HG02571 (cell line): ENCODE data around the gene CMTM5.

Experiments used
- ATAC-seq: cut with Tn5 transposase; IDR thresholded peaks from one replicate; pipeline ENCODE4 v1.9.1; 2021; ENCODE audit warnings: mild to moderate bottlenecking, moderate library complexity; ENCODE audit not compliant: unreplicated experiment

The CMTM5 gene

DNA sequence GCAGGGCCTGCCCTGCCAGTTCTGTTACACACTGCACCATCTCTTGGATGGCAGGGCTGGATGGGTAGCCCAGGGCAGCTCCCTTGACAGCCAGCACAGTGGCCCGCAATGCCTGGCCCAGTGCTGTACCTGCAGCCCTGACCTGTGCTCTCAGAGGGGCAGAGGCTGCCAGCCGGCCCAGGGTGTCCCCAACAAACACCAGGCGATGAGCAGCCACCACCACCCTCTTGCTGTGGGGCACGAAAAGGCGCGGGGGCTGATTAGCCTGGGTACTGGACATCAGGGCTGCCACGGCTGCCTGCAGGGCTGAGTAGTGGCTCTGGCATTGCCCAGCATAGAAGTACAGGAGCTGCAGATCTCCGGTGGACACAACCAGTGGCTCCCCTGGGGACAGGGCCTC, 19.6 kb upstream of the CMTM5 start:
- ATAC-seq = no peak

- ATAC-seq = no peak
These were observed 18.8 kb upstream of the CMTM5 start for GRCh38 chr14:23358042-23358441.

DNA sequence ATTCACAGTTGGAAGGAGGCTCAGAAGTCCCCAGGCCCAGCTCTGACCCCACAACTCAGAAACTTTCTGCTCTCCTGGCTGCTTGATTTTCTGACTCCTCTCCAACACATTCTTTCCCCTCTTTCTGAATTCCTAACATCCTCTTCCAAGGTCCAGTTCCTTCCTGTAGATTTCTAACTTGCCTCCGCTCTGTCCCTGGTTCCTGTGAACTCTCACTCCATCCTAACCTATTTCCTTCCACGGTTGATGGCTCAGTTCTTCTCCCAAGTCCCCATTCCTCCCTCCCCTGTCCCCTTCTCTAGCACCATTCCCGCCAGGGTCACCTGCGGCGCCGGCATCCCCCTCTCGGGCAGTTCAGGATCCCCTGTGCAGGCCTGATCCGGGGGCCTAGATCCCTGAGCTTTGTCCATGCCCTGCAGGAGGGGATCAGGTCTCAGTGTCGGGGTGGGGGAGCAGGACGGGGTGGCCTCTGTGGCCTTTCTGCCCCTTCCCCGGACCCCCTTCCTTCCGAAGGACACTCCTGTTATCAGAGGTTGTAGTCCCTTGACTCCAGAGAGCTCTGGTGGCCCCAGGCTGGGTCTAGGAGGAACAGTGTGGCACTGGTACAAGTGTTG, 18.2 kb upstream of the CMTM5 start:
- ATAC-seq = no peak

GRCh38 chr14:23359167-23359626, 17.6 kb upstream of the CMTM5 start:
- ATAC-seq = no peak

DNA sequence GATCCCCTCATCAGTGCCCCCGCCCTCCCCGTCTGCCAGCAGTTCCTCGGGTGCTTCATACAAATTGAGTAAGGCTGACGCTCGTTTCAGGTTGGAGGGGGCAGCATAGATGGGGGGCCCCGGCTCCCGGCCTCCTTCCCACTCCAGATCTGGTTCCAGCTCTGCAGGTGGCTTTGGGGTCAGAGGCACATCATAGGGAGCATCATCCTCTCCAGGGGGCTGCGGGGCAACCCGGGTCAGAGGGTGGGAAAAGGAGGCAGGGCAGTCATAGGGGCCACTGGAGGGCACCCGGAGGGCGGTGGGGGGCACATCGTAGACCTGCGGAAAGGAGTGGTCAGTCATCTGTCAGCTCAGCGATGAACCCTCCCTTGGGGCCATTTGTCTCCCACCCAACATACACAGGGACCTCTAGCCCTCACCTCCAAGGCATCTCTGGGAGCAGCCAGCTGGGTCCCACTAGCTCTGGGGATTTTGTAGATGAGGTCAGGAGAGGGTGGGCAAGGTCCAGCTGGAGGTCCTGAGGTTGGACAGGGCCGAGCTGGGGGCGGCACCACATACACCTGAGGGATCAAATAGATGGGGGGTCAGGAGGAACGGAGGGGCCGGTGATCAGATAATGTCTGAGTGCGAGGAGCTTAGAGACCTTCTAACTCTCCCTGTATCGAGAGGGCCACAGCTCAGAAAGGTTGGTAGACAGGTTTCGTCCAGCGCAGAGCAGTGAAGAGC, 17.0 kb upstream of the CMTM5 start:
- no peak for ATAC-seq

- no peak for ATAC-seq
These were observed 16.4 kb upstream of the CMTM5 start for GRCh38 chr14:23360496-23360895.

GRCh38 chr14:23361320-23361719, 15.5 kb upstream of the CMTM5 start:
- ATAC-seq = no peak

DNA sequence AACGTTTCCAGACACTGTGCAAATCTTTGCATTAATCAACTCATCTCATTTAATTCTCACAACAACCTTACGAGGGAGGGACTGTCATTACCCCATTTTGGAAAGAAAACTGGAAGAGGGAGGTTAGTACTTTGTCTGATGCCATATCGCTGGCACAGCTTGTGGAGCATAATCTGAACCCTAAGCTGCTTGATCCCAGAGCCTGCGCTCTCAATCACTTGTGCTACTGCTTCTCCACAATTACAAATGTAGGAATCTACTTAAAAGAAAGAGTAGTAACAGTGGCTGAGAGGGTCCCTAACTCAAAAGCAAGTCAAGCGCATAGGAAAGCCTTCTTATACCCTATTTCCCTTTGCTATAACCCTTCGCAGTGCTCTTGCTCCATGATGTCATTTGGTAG, 15.1 kb upstream of the CMTM5 start:
- ATAC-seq = no peak

- ATAC-seq = no peak
These were observed 14.6 kb upstream of the CMTM5 start for GRCh38 chr14:23362200-23362599.

GRCh38 chr14:23364164-23365035, 12.4 kb upstream of the CMTM5 start:
- ATAC-seq = no peak

DNA sequence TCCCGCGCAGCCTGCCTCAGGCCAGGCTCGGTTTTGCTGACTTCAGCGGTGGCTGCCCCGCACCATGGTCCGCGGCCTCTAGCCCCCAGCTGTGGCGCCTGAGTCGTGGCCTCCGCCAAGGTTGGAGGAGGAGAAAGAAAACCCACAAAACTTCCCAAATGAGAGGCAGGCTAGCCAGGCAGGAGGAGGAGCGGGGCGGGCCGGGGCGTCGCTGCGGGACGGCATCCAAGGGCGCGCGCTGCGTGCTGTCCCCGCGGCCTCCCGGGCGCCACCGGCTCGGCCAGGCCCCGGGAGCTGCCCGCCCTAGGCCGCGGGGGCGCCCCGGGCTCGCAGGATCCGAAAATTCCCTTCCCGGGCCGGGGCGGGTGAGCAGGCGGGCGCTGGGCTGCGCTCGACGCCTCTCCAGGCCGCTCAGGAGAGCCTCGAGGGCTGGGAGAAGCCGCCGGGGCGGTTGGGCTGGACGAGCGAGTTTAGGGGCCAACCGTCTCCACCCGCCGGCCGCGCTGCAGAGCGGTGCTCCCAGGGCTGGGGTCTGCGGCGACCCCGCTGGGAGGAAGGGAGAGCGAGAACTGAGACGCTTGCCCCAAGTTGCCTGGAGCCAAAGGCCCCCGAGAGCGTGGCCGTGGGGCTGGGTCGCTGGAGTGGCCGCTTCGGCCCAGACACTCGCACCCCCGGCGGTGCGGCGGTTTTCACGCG, 11.7 kb upstream of the CMTM5 start, which contains the start of gene EFS:
EFS (minus strand) TSS at position 137 of the 696 bp plus-strand sequence. CDS start 147 bp downstream, outside the sequence.
- no peak for ATAC-seq

DNA sequence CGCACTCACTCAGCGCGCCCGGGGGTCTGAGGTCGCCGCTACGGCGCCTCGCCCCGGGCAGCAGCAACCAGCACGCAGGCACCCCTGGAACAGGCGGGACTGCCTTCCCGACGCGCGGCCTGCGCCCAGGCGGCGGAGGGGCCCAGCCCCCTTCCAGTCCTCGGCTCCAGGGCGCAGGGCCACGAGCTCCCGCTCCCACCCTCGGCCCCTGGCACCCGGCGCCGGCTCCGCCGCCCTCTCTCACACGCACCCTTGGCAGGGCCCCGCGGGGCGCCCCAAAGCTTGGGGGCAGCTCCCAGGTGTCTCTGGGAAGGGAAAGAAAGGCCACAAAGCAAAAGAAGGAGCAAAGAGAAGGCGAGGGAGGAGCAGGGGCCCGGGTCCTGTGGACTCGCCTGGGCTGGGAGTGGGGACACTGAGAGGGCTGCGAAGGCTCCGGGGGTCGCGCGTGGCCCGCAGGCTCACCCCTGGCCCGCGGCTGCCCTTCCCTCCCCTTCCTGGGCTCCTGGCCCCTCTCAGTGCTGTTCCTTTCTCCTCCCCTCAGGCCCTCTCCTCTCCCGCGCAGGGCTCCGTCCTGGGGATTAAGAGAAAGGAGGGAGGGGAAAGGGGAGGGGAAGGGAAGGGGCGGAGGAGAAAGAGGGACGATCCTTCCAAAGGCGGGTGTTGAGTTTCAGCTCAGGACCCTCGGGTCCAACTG, 11.0 kb upstream of the CMTM5 start:
- no peak for ATAC-seq

GRCh38 chr14:23366426-23366921, 10.4 kb upstream of the CMTM5 start:
- ATAC-seq = no peak

DNA sequence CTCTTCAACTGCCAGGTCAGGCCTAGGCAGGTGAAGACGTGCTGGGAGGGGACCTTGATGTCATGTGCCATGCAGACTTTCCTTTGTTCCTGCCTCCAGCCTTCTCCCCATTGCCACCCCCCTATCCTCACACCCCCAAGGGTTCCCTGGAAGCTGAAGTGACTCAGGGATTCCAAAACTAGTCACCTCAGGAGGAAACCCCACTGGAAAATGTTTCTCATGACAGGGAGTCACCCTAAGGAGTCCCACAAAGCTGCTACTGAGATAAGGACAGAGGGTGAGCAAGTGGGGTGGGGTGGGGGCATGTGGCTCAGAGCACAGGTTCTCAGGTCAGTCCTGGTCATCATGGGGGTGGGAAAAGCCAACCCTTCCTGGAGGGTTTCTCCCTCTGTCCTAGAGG, 6.6 kb upstream of the CMTM5 start:
- ATAC-seq = no peak

DNA sequence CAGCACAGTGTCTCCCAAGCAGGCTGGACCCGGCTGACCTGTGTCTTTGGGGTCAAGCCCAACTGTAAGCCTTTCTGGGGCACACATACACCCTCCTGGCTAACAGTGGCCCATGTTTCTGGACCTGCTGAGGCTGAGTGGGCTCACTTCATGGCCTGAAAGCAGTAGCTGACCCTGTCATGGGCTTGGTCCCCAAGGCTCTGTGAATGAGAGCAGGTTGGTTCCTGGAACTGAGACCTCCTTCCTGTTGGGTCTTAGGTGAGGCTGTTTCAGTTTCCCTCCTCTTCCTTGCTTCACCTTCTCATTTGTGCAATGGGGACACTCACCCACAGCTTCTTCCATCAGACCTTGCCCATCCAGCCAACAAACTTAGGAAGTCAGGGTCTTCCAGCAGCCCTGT, 5.0 kb upstream of the CMTM5 start:
- no peak for ATAC-seq

DNA sequence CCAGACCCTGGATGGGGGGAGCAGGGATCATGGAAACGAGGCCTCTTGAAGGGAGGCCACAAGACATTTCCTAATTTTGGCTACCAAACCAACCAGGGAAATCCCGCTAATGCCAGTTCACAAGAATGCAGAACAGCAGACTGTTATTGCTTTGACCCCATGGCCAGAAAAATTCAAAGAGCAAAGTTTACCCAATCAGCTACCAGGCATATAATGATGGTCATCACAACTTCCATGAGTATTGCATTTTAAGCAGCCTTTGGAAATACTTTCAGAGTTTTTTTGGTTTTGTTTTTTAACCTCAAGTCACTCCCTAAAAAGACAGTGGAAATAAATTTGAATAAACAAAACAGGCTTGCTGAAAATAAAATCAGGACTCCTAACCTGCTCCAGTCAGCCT, 4.3 kb upstream of the CMTM5 start, which contains the start of gene IL25:
IL25 (plus strand) TSS at position 301 of the 400 bp plus-strand sequence.
- ATAC-seq = no peak

DNA sequence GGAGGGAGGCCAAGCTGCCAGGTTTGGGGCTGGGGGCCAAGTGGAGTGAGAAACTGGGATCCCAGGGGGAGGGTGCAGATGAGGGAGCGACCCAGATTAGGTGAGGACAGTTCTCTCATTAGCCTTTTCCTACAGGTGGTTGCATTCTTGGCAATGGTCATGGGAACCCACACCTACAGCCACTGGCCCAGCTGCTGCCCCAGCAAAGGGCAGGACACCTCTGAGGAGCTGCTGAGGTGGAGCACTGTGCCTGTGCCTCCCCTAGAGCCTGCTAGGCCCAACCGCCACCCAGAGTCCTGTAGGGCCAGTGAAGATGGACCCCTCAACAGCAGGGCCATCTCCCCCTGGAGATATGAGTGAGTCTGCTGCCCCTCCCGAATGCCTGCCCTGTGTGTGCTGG, 3.8 kb upstream of the CMTM5 start:
- no peak for ATAC-seq

GRCh38 chr14:23375527-23376251, 1.2 kb upstream of the CMTM5 start:
- no peak for ATAC-seq

DNA sequence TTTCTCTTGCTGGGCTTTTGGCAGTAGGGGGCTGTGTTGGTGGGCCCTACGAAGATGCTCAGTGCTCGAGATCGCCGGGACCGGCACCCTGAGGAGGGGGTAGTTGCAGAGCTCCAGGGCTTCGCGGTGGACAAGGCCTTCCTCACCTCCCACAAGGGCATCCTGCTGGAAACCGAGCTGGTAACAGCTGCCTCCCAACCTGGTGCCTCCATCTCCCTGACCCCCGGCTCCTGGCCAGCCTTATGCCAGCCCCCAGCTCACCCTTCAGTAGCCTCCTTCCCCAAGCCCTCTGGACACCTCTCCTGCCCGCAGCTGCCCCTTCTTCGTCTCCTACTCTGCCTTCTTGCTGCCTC, 328 bp downstream of the CMTM5 start:
- ATAC-seq = no peak
